HG02571 (cell line): ENCODE data around the gene SLC38A9.
"Not testable (repeated sequence)": the region's sequence is repeated elsewhere in the genome, so short reads cannot be mapped to it uniquely, and the experiment has no call there.

Source experiments
- ATAC-seq: cut with Tn5 transposase; IDR thresholded peaks from one replicate; pipeline ENCODE4 v1.9.1; 2021; ENCODE audit warnings: mild to moderate bottlenecking, moderate library complexity; ENCODE audit not compliant: unreplicated experiment

SLC38A9 gene

DNA sequence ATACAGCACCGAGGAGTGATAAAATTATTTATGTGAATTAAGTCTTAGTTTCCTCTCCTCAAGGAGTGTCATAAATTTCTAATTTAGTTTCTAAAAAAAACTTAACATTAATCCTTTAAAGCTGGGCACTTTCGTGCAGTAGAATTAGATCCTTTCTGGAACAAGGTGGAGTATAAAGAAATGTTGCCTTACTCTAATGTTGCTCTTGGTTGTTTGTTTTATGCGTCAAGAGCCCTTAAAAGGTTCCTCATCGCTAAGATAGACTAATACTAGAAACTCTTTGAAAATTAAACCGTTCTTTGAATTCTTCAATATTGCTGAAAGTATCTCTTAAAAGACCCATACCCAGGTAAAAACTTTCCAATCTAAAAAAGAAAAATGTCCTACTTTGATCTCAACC is 93.8 kb downstream of the SLC38A9 start:
- ATAC-seq = no peak

GRCh38 chr5:55613112-55613868 is 98.8 kb downstream of the SLC38A9 start:
- no peak for ATAC-seq

- ATAC-seq = no peak
Measured at GRCh38 chr5:55610542-55610941, 101.6 kb downstream of the SLC38A9 start.

GRCh38 chr5:55609413-55609812 is 102.7 kb downstream of the SLC38A9 start:
- ATAC-seq = no peak

GRCh38 chr5:55608595-55609349 is 103.4 kb downstream of the SLC38A9 start:
- no peak for ATAC-seq

- ATAC-seq = not testable (repeated sequence)
Measured at GRCh38 chr5:55607309-55607708, 104.8 kb downstream of the SLC38A9 start.

- ATAC-seq = no peak
Measured at GRCh38 chr5:55604611-55605067, 107.5 kb downstream of the SLC38A9 start.

DNA sequence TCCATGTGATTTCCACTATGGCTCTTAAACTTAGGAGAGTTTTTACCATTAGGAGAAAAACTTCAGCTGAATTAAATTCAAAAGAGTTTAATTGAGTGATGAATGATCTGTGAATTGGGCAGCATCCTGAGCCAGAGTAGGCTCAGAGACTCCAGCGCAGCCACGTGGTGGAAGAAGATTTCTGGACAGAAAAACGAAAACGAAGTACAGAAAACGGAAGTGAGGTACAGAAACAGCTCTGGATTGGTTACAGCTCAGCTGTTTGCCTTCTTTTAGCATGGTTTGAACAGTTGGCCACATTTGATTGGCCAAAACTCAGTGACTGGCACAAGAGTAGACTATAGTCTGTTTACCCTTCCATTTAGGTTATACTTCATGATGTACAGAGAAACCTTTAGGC is 108.2 kb downstream of the SLC38A9 start:
- no peak for ATAC-seq

DNA sequence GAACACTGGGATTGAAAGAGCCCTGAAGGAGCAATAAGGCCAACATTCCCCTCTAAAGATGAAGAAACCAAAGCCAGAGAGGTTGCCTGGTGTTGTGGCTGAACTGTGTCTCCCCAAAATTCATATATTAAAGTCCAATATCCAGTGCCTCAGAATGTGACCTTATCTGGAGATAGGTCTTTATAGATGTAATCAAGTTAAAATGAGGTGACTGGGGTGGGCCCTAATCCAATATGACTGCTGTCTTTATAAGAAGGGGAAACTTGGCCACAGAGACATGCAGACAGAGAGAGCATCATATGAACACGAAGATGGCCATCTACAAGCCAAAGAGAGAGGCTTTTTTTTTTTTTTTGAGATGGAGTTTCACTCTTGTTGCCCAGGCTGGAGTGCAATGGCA is 110.5 kb downstream of the SLC38A9 start:
- ATAC-seq = no peak

DNA sequence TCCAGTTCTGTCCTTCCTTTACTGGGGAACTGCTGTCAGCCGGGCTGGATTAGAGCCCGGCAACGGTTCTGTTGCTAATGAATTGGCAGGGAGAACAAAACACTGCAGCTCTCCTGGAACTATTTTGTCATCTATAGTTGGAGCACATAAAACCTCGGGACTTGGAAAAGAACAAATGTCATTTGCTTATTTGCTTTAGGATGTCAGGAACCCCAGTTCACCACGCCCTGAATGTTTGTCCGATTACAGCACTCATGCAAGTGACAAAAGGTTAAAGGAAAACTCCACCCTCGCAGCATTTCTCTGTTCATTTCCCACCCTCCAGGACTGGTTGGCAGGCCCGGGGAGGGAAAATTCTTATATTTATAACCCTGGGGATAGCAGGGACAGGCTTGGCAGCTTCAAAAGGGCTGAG is 110.9 kb downstream of the SLC38A9 start:
- no peak for ATAC-seq

- ATAC-seq = no peak
Measured at GRCh38 chr5:55600497-55601203, 111.5 kb downstream of the SLC38A9 start.

- ATAC-seq = no peak
Measured at GRCh38 chr5:55600086-55600485, 112.0 kb downstream of the SLC38A9 start.

GRCh38 chr5:55599148-55600050 is 112.7 kb downstream of the SLC38A9 start:
- no peak for ATAC-seq

- no peak for ATAC-seq
Measured at GRCh38 chr5:55597014-55597981, 114.8 kb downstream of the SLC38A9 start.

- ATAC-seq = no peak
Measured at GRCh38 chr5:55594671-55595070, 117.5 kb downstream of the SLC38A9 start.

GRCh38 chr5:55593115-55593472 is 119.0 kb downstream of the SLC38A9 start:
- ATAC-seq = no peak

DNA sequence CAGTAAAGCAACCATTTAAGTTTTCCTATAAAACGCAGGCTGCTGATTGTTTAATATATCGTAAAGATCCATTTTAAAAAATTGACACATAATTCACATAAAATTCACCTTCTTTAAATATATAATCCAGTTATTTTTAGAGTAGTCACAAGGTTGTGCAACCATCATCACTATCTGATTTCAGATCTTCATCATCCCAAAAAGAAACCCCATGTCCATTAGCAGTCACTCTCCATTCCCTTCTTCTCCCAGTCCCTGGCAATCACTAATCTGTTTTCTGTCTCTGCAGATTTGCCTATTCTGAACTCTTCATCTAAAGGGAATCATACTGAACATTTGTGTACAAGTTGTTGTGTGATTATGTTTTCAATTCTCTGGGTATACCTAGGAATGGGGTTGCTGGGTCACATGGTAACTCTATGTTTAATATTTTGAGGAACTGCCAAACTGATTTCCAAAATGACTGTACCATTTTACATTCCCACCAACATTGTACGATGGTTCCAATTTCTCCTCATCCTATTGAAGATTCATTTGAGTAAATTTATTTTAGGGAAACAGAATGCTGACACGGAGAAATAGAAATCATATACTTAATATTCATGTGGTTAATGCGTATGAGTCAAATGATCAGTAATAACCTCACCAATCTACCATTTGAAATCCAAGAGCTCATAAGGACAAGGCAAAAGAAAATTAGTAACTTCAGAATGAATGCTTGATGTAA is 119.6 kb downstream of the SLC38A9 start:
- no peak for ATAC-seq

DNA sequence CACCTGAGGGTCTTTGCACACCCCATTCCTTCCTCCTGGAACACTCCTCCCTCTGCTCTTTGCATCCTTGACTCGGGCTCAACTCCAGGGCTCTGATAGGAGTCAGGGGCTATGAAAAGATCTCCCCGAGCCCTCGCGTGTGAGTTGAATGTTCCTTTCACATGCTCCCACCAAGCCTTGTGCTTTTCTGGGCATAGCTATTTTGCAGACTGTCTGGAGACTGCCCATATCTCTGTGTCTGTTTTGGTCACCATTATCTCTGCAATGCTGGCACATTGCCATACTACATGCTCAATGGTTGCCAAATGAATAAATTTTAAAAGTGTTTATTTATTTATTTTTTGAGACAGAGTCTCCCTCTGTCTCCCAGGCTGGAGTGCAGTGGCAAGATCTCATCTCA is 120.4 kb downstream of the SLC38A9 start:
- no peak for ATAC-seq

GRCh38 chr5:55585206-55585610 is 126.9 kb downstream of the SLC38A9 start:
- ATAC-seq = no peak
